T-cell (primary cell): Measurements from ENCODE around the gene ZMYM5. TPM values are rescaled to one million over a fixed set of nuclear protein-coding genes. Genes with fewer than 3 reads are reported as not detected.
"Not testable (repeated sequence)": the region's sequence is repeated elsewhere in the genome, so short reads cannot be mapped to it uniquely, and the experiment has no call there.

Experiments used
- ATAC-seq, 4 experiments: fragments of 200-7000 bp in 3 of 4; fragments of 150-1000 bp in 1 of 4; cut with Tn5 transposase; replicated peaks in 1 of 4; 1 replicate in 3 of 4; 2 replicates in 1 of 4; pipeline ENCODE4 v1.10.0; 2021; ENCODE audit warnings: moderate library complexity in 3 of 4, mild to moderate bottlenecking in 2 of 4, moderate number of reproducible peaks in 1 of 4
- CTCF ChIA-PET, 2 donors: fragments of 300-600 bp; sonication (Branson Sonifier 250); formaldehyde crosslinking; loops; one replicate each; lab custom pipeline; 2022; ENCODE audit warnings: antibody characterized with exemption in 2 of 2; lab: Charles Lee
- POLR2A ChIA-PET, 2 donors: fragments of 300-600 bp; sonication (Branson Sonifier 250); formaldehyde crosslinking; loops; one replicate each; lab custom pipeline; 2022; ENCODE audit warnings: antibody characterized with exemption in 2 of 2; lab: Charles Lee
- DNase-seq, 35 experiments: peaks; one replicate each; pipeline versions ENCODE4 v3.0.0 to v3.0.0-alpha.2; 2013 to 2023
- H3K27ac ChIP-seq: one replicate; pipeline ENCODE4 v1.5.1; 2013; ENCODE audit warnings: low read length
- H3K27me3 ChIP-seq, 2 experiments: replicated peaks in 1 of 2; 1 replicate in 1 of 2; 2 replicates in 1 of 2; pipeline versions ENCODE4 v1.6.1 to v1.7.0; 2013; ENCODE audit warnings: low read length in 1 of 2, mixed read lengths in 1 of 2; ENCODE audit not compliant: control insufficient read depth in 2 of 2, insufficient read depth in 2 of 2; ENCODE audit errors: extremely low read depth in 1 of 2
- H3K36me3 ChIP-seq, 2 donors: 1 replicate in 1 of 2; 2 replicates in 1 of 2; pipeline versions ENCODE4 v1.6.1 to v1.7.0; 2013; ENCODE audit warnings: low read length in 1 of 2; ENCODE audit not compliant: control insufficient read depth in 2 of 2, insufficient read depth in 1 of 2; ENCODE audit errors: extremely low read depth in 1 of 2
- H3K4me1 ChIP-seq, 2 experiments: 1 replicate in 1 of 2; 2 replicates in 1 of 2; pipeline versions ENCODE4 v1.6.1 to v1.7.0; 2013; ENCODE audit warnings: low read length in 2 of 2, mixed read lengths in 1 of 2; ENCODE audit not compliant: insufficient read depth in 2 of 2, control insufficient read depth in 1 of 2; ENCODE audit errors: extremely low read depth in 1 of 2
- H3K4me3 ChIP-seq, 2 donors: 1 replicate in 1 of 2; 2 replicates in 1 of 2; pipeline versions ENCODE4 v1.5.1 to v1.7.0; 2013; ENCODE audit warnings: mild to moderate bottlenecking in 2 of 2, low read length in 1 of 2, moderate library complexity in 1 of 2; ENCODE audit not compliant: control insufficient read depth in 1 of 2; ENCODE audit errors: extremely low read depth in 1 of 2
- H3K9me3 ChIP-seq: 2 replicates; pipeline ENCODE4 v1.7.0; 2013
- H3K27ac Mint-ChIP-seq, 2 donors: one replicate each; pipeline ENCODE4 v1.8.0; 2020 to 2021; ENCODE audit warnings: mild to moderate bottlenecking in 2 of 2, mixed read lengths in 2 of 2
- H3K27me3 Mint-ChIP-seq, 2 donors: one replicate each; pipeline ENCODE4 v1.8.0; 2021 to 2022; ENCODE audit warnings: mixed read lengths in 2 of 2
- H3K36me3 Mint-ChIP-seq: one replicate; pipeline ENCODE4 v1.8.0; 2021; ENCODE audit warnings: mixed read lengths
- H3K4me1 Mint-ChIP-seq, 3 donors: one replicate each; pipeline ENCODE4 v1.8.0; 2020 to 2022; ENCODE audit warnings: mixed read lengths in 3 of 3, mild to moderate bottlenecking in 1 of 3
- H3K4me3 Mint-ChIP-seq, 3 donors: one replicate each; pipeline ENCODE4 v1.8.0; 2020 to 2022; ENCODE audit warnings: mild to moderate bottlenecking in 3 of 3, mixed read lengths in 3 of 3, moderate library complexity in 3 of 3
- H3K9me3 Mint-ChIP-seq, 3 donors: one replicate each; pipeline ENCODE4 v1.8.0; 2020 to 2022; ENCODE audit warnings: mixed read lengths in 3 of 3
- WGBS: methylation state at CpG from one replicate; pipeline ENCODE4 v1.1.5; 2013; ENCODE audit warnings: missing lambda C conversion rate; ENCODE audit not compliant: insufficient coverage; 5-methylcytosine and 5-hydroxymethylcytosine counted together
- total RNA-seq, 35 experiments: library from RNA in 6 of 35; stranded (reverse) in 6 of 35; fragments of 120-200 nt in 1 of 35; gene quantifications; one replicate each; pipeline versions ENCODE4 v1.2.1 to v1.2.4 and lab custom pipeline; 2013 to 2026

The ZMYM5 gene
- total RNA-seq, 5 donors from 2014 or later (not counting 1 experiment from before 2014, with no cell fraction given) = 19.2 to 30.9 (median 23.0) TPM

GRCh38 chr13:19862481-19863313, 752 bp downstream of the ZMYM5 start:
- ChIA-PET CTCF (interaction anchor here (0.5 to 1.7 kb wide), 6 partner anchors 19 to 334 kb away, joined by 3 to 6 read pairs (median 5); partner anchors contain the start of gene PSPC1 (in 1 of the 2)), POLR2A (interaction anchor here in 1 of 2 donors (0.6 to 2.1 kb wide), 6 partner anchors 11 to 134 kb away, joined by 3 to 19 read pairs (median 9); no protein-coding TSS in a partner anchor)
- DNase-seq (peak; percentile 13 to 64 (median 36)), ATAC-seq (peak; percentile 0 to 8 (median 6))
- no peaks in the 10 kb centered on the region for H3K9me3 ChIP-seq
- no peaks in the 10 kb centered on the region for H3K27me3 Mint-ChIP-seq
- H3K9me3 Mint-ChIP-seq = no peaks in the 10 kb centered on the region
- H3K4me1 Mint-ChIP-seq = peaks cover 33 to 43% (median 36%) of the 10 kb centered on the region in 3 donors
- H3K4me3 Mint-ChIP-seq = peak overlapping the region; percentile 95 to 98 (median 98)
- H3K4me3 ChIP-seq = peak overlapping the region; percentile 81 to 94
- peaks cover 0 to under 1% of the 10 kb centered on the region in 2 donors for H3K36me3 ChIP-seq
- 0% methylated on average over 22 of the region's 66 CpGs for WGBS
- peak overlapping the region; percentile 95 to 98 for H3K27ac Mint-ChIP-seq
- H3K27ac ChIP-seq = peak overlapping the region; percentile 97
- peaks cover 9% of the 10 kb centered on the region for H3K36me3 Mint-ChIP-seq
- H3K27me3 ChIP-seq = no peaks in the 10 kb centered on the region
- peaks cover 17 to 40% of the 10 kb centered on the region in 2 experiments for H3K4me1 ChIP-seq

GRCh38 chr13:19861762-19862161, 1.7 kb downstream of the ZMYM5 start:
- peaks cover 38 to 50% (median 43%) of the 10 kb centered on the region in 3 donors for H3K4me1 Mint-ChIP-seq
- no peaks in the 10 kb centered on the region for H3K9me3 ChIP-seq
- H3K4me1 ChIP-seq = peaks cover 17 to 40% of the 10 kb centered on the region in 2 experiments
- DNase-seq (peak in 1 of 35 experiments; percentile 11), ATAC-seq (no peak)
- no CpG with 5 or more reads among the region's 4 CpGs for WGBS
- peak overlapping the region; percentile 95 to 98 (median 98) for H3K4me3 Mint-ChIP-seq
- H3K36me3 ChIP-seq = peaks cover 0 to 4% of the 10 kb centered on the region in 2 donors
- peaks cover 16% of the 10 kb centered on the region for H3K36me3 Mint-ChIP-seq
- no peaks in the 10 kb centered on the region for H3K27me3 ChIP-seq
- H3K9me3 Mint-ChIP-seq = no peaks in the 10 kb centered on the region
- ChIA-PET CTCF (interaction anchor here (0.6 to 1.7 kb wide), 11 partner anchors 11 to 1609 kb away, joined by 3 to 5 read pairs (median 3); partner anchors contain the start of gene PSPC1 (in 1 of the 2)), POLR2A (interaction anchor here in 1 of 2 donors (0.7 to 2.1 kb wide), 3 partner anchors 10 to 194 kb away, joined by 5 to 19 read pairs (median 8); no protein-coding TSS in a partner anchor)
- H3K27ac Mint-ChIP-seq = peak overlapping the region; percentile 95 to 98
- peak overlapping the region; percentile 88 for H3K27ac ChIP-seq
- H3K27me3 Mint-ChIP-seq = no peaks in the 10 kb centered on the region
- peak overlapping the region; percentile 74 to 94 for H3K4me3 ChIP-seq

- H3K4me3 ChIP-seq = no peak overlapping the region
- H3K27ac ChIP-seq = no peak overlapping the region
- H3K36me3 ChIP-seq = peaks cover 0 to 4% of the 10 kb centered on the region in 2 donors
- no peaks in the 10 kb centered on the region for H3K9me3 ChIP-seq
- H3K27ac Mint-ChIP-seq = peak overlapping the region; percentile 95 to 98
- no peaks in the 10 kb centered on the region for H3K27me3 Mint-ChIP-seq
- peaks cover 17 to 42% of the 10 kb centered on the region in 2 experiments for H3K4me1 ChIP-seq
- ChIA-PET POLR2A (interaction anchor here (0.6 to 2.1 kb wide), 6 partner anchors 10 to 195 kb away, joined by 3 to 19 read pairs (median 6); no protein-coding TSS in a partner anchor), CTCF (interaction anchor here (0.6 to 1.7 kb wide), 10 partner anchors 10 to 1609 kb away, joined by 3 to 5 read pairs (median 3); partner anchors contain the start of gene PSPC1 (in 1 of the 2))
- DNase-seq (peak in 2 of 35 experiments; percentile 4 to 18), ATAC-seq (no peak)
- H3K4me1 Mint-ChIP-seq = peaks cover 38 to 50% (median 43%) of the 10 kb centered on the region in 3 donors
- peaks cover 16% of the 10 kb centered on the region for H3K36me3 Mint-ChIP-seq
- peak overlapping the region; percentile 95 to 98 (median 98) for H3K4me3 Mint-ChIP-seq
- no CpG with 5 or more reads among the region's 4 CpGs for WGBS
- no peaks in the 10 kb centered on the region for H3K9me3 Mint-ChIP-seq
- no peaks in the 10 kb centered on the region for H3K27me3 ChIP-seq
Observed at GRCh38 chr13:19860884-19861655, 2.4 kb downstream of the ZMYM5 start.

- peaks cover 0 to 10% of the 10 kb centered on the region in 2 donors for H3K36me3 ChIP-seq
- CTCF ChIA-PET = interaction anchor here (0.6 to 0.7 kb wide), 2 partner anchors 97 kb away, joined by 5 to 6 read pairs; no protein-coding TSS in a partner anchor
Observed at GRCh38 chr13:19857637-19858036, 5.8 kb downstream of the ZMYM5 start.

GRCh38 chr13:19852766-19853165, 10.7 kb downstream of the ZMYM5 start:
- no peak for DNase-seq
- 100% methylated on average over 1 of the region's 1 CpG for WGBS
- peaks cover 2 to 41% of the 10 kb centered on the region in 2 donors for H3K36me3 ChIP-seq
- H3K27ac ChIP-seq = no peak overlapping the region
- Mint-ChIP-seq H3K4me3 (no peak overlapping the region), H3K27ac (no peak overlapping the region), H3K4me1 (peaks cover 29 to 35% (median 34%) of the 10 kb centered on the region in 3 donors), H3K27me3 (no peaks in the 10 kb centered on the region), H3K36me3 (peaks cover 25% of the 10 kb centered on the region), H3K9me3 (no peaks in the 10 kb centered on the region)
- POLR2A ChIA-PET = interaction anchor here in 1 of 2 donors (1.1 to 2.3 kb wide), 3 partner anchors 9 to 12 kb away, joined by 6 to 19 read pairs (median 7); no protein-coding TSS in a partner anchor
- H3K4me1 ChIP-seq = peaks cover 5 to 14% of the 10 kb centered on the region in 2 experiments
- CTCF ChIA-PET = interaction anchor here in 1 of 2 donors (1.3 kb wide), 1 partner anchor 12 kb away, joined by 3 read pairs; no protein-coding TSS in a partner anchor
- no peak for ATAC-seq
- no peak overlapping the region for H3K4me3 ChIP-seq
- no peaks in the 10 kb centered on the region for H3K9me3 ChIP-seq
- no peaks in the 10 kb centered on the region for H3K27me3 ChIP-seq

More at GRCh38 chr13:19857637-19858036, 5.8 kb downstream of the ZMYM5 start:
- H3K4me1 Mint-ChIP-seq = peaks cover 45 to 52% (median 46%) of the 10 kb centered on the region in 3 donors
- not testable (repeated sequence) for H3K27me3 Mint-ChIP-seq, H3K27me3 ChIP-seq, H3K27ac ChIP-seq, ATAC-seq, H3K27ac Mint-ChIP-seq, H3K9me3 ChIP-seq, H3K9me3 Mint-ChIP-seq, H3K4me3 ChIP-seq, DNase-seq
- H3K4me3 Mint-ChIP-seq = peak overlapping the region in 1 of 3 donors; percentile 33
- POLR2A ChIA-PET = interaction anchor here (0.7 to 1.3 kb wide), 2 partner anchors 11 to 75 kb away, joined by 3 to 13 read pairs; partner anchors contain the start of gene PSPC1 (in 1 of the 2)
- no CpG with 5 or more reads among the region's 2 CpGs for WGBS
- peaks cover 16 to 41% of the 10 kb centered on the region in 2 experiments for H3K4me1 ChIP-seq
- peaks cover 20% of the 10 kb centered on the region for H3K36me3 Mint-ChIP-seq
